ENCODE measurements around the gene TTBK1. TPM values are rescaled to one million over a fixed set of nuclear protein-coding genes. Genes with fewer than 3 reads are reported as not detected.

The TTBK1 gene
- total and polyA plus RNA-seq, 5 donors from 2014 or later: 0.22 TPM; not detected in 4

DNA sequence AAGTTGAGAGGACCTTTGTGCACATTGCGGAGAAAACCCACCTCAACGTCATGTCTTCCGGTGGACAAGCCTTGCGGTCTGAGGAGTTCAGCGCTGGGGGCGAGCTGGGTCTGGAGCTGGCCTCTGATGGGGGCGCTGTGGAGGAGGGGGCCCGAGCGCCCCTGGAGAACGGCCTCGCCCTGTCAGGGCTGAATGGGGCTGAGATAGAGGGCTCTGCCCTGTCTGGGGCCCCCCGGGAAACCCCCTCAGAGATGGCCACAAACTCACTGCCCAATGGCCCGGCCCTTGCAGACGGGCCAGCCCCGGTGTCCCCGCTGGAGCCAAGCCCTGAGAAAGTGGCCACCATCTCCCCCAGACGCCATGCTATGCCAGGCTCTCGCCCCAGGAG is 40.2 kb downstream of the TTBK1 start:
- no peak overlapping the region for H3K27ac Mint-ChIP-seq
- H3K9me3 Mint-ChIP-seq: no peaks in the 10 kb centered on the region
- no peak overlapping the region for H3K27ac ChIP-seq (ENCODE audit: insufficient read depth, low read length, poor library complexity, severe bottlenecking)
- no peak for DNase-seq
- H3K27me3 Mint-ChIP-seq: peaks cover 48% of the 10 kb centered on the region
- H3K4me3 Mint-ChIP-seq: no peak overlapping the region
- no peaks in the 10 kb centered on the region for H3K36me3 ChIP-seq (ENCODE audit: control insufficient read depth, insufficient read depth, low read length)
- no peaks in the 10 kb centered on the region for H3K4me1 ChIP-seq (ENCODE audit: control insufficient read depth, insufficient read depth, low read length, poor library complexity, severe bottlenecking)
- peaks cover 0 to 3% (median under 1%) of the 10 kb centered on the region in 4 donors for H3K4me1 Mint-ChIP-seq
- ATAC-seq (ENCODE audit: low read depth in 2 of 2): no peak
- no peaks in the 10 kb centered on the region for H3K36me3 Mint-ChIP-seq
- H3K27me3 ChIP-seq (ENCODE audit: control insufficient read depth, insufficient read depth, low read length): no peaks in the 10 kb centered on the region
- H3K9me3 ChIP-seq (ENCODE audit: control insufficient read depth in 2 of 2, low read length in 2 of 2): no peaks in the 10 kb centered on the region
- H3K4me3 ChIP-seq (ENCODE audit: low read depth, low read length): no peak overlapping the region

DNA sequence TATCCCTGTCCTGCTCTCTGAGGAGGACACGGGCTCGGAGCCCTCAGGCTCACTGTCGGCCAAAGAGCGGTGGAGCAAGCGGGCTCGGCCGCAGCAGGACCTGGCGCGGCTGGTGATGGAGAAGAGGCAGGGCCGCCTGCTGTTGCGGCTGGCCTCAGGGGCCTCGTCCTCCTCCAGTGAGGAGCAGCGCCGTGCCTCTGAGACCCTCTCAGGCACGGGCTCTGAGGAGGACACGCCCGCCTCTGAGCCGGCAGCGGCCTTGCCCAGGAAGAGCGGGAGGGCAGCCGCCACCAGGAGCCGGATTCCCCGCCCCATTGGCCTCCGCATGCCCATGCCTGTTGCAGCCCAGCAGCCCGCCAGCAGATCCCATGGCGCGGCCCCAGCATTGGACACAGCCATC is 40.6 kb downstream of the TTBK1 start:
- no peaks in the 10 kb centered on the region for H3K4me1 ChIP-seq (ENCODE audit: control insufficient read depth, insufficient read depth, low read length, poor library complexity, severe bottlenecking)
- no peak for ATAC-seq (ENCODE audit: low read depth in 2 of 2)
- peaks cover 0 to 3% (median under 1%) of the 10 kb centered on the region in 4 donors for H3K4me1 Mint-ChIP-seq
- no peaks in the 10 kb centered on the region for H3K9me3 ChIP-seq (ENCODE audit: control insufficient read depth in 2 of 2, low read length in 2 of 2)
- H3K9me3 Mint-ChIP-seq: no peaks in the 10 kb centered on the region
- no peak overlapping the region for H3K4me3 ChIP-seq (ENCODE audit: low read depth, low read length)
- DNase-seq: no peak
- H3K27ac Mint-ChIP-seq: no peak overlapping the region
- no peaks in the 10 kb centered on the region for H3K36me3 ChIP-seq (ENCODE audit: control insufficient read depth, insufficient read depth, low read length)
- H3K27me3 Mint-ChIP-seq: peaks cover 45% of the 10 kb centered on the region
- no peaks in the 10 kb centered on the region for H3K27me3 ChIP-seq (ENCODE audit: control insufficient read depth, insufficient read depth, low read length)
- no peak overlapping the region for H3K4me3 Mint-ChIP-seq
- H3K27ac ChIP-seq (ENCODE audit: insufficient read depth, low read length, poor library complexity, severe bottlenecking): no peak overlapping the region
- H3K36me3 Mint-ChIP-seq: no peaks in the 10 kb centered on the region

DNA sequence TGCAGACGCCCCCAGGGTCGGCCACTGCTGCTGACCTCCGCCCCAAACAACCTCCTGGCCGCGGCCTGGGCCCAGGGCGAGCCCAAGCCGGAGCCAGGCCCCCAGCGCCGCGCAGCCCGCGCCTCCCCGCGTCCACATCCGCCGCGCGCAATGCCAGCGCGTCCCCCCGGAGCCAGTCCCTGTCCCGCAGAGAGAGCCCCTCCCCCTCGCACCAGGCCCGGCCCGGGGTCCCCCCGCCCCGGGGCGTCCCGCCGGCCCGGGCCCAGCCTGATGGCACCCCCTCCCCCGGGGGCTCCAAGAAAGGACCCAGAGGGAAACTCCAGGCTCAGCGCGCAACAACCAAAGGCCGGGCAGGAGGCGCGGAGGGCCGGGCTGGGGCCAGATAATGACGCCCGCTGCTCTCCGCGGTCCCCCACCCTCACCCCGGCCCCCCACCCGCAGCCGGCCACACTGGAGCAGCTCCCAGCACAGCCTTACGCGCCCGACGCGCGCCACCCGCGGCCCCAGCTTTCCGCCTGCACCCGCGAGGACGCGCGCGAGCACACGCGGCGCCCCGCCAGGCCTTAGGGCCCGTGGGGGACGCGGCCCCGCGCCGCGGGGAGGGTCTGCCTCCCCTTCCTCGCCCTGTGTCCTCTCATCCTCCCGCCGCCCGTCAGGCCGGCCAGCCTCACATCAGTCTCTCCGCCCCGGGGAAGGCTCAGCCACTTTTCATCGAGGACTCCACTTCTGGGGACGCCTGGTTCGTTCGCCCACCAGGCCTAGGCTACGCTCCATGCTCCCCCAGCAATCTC is 41.9 kb downstream of the TTBK1 start:
- Histone ChIP-seq H3K27me3 (ENCODE audit: control insufficient read depth, insufficient read depth, low read length) (no peaks in the 10 kb centered on the region), H3K4me3 (ENCODE audit: low read depth, low read length) (no peak overlapping the region), H3K36me3 (ENCODE audit: control insufficient read depth, insufficient read depth, low read length) (no peaks in the 10 kb centered on the region), H3K27ac (ENCODE audit: insufficient read depth, low read length, poor library complexity, severe bottlenecking) (no peak overlapping the region), H3K4me1 (ENCODE audit: control insufficient read depth, insufficient read depth, low read length, poor library complexity, severe bottlenecking) (no peaks in the 10 kb centered on the region), H3K9me3 (ENCODE audit: control insufficient read depth in 2 of 2, low read length in 2 of 2) (no peaks in the 10 kb centered on the region)
- peaks cover 0 to 3% (median under 1%) of the 10 kb centered on the region in 4 donors for H3K4me1 Mint-ChIP-seq
- H3K27me3 Mint-ChIP-seq: peaks cover 38% of the 10 kb centered on the region
- no peaks in the 10 kb centered on the region for H3K36me3 Mint-ChIP-seq
- ATAC-seq (ENCODE audit: low read depth in 2 of 2): no peak
- no peak overlapping the region for H3K27ac Mint-ChIP-seq
- DNase-seq: no peak
- no peak overlapping the region for H3K4me3 Mint-ChIP-seq
- H3K9me3 Mint-ChIP-seq: no peaks in the 10 kb centered on the region

DNA sequence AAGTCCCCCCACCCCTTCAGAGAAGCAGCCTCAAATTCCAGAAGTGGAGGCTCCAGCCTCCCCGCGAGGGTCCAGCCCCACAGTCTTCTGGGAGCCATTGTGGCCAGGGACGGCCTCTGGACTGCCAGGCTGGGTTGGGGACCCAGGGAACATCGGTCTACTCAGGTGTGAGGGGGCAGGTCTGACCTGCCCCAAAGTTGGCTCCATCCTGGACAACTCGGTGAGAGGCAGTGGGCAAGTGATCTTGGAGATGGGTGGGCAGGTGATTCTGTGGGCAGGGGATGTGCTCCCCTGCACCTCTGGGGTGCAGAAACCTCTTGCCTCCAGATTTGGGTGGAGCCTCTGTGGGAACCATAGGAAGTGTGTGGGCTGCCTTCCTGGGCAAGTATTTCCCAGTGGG is 42.6 kb downstream of the TTBK1 start:
- Histone ChIP-seq H3K36me3 (ENCODE audit: control insufficient read depth, insufficient read depth, low read length) (no peaks in the 10 kb centered on the region), H3K9me3 (ENCODE audit: control insufficient read depth in 2 of 2, low read length in 2 of 2) (no peaks in the 10 kb centered on the region), H3K27ac (ENCODE audit: insufficient read depth, low read length, poor library complexity, severe bottlenecking) (no peak overlapping the region), H3K27me3 (ENCODE audit: control insufficient read depth, insufficient read depth, low read length) (no peaks in the 10 kb centered on the region), H3K4me3 (ENCODE audit: low read depth, low read length) (no peak overlapping the region), H3K4me1 (ENCODE audit: control insufficient read depth, insufficient read depth, low read length, poor library complexity, severe bottlenecking) (no peaks in the 10 kb centered on the region)
- Mint-ChIP-seq H3K9me3 (no peaks in the 10 kb centered on the region), H3K36me3 (no peaks in the 10 kb centered on the region), H3K27ac (no peak overlapping the region), H3K4me3 (no peak overlapping the region), H3K27me3 (peaks cover 32% of the 10 kb centered on the region), H3K4me1 (peaks cover 0 to 3% (median under 1%) of the 10 kb centered on the region in 4 donors)
- ATAC-seq (ENCODE audit: low read depth in 2 of 2): no peak
- no peak for DNase-seq

DNA sequence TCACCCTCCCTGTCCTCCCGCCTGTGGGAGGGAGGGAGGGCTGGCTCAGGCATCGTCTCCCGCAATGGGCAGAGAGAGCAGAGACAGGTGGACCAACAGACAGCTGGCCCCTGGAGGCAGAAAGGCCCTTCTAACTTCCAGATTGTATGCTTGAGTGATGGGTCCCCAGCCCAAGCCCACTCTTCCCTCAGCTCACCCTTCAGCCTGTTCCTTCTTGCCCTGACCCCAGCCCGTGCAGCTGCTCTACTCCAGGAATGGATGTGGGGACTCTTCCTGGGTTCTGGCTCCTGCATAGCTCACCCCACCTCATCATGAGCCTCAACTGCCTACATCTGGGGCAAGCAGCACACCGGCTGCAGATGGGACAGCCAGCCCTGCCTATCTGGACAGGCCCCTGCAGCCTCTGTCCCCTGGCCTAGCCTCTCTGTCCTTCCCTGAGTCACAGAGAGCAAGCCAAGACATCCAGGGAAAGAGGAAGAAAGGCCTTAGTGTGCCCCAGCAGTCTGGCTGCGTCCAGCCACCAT is 43.2 kb downstream of the TTBK1 start:
- Mint-ChIP-seq H3K9me3 (no peaks in the 10 kb centered on the region), H3K27ac (no peak overlapping the region), H3K36me3 (no peaks in the 10 kb centered on the region), H3K4me1 (peaks cover 0 to 3% (median under 1%) of the 10 kb centered on the region in 4 donors), H3K27me3 (peaks cover 30% of the 10 kb centered on the region), H3K4me3 (no peak overlapping the region)
- Histone ChIP-seq H3K27ac (ENCODE audit: insufficient read depth, low read length, poor library complexity, severe bottlenecking) (no peak overlapping the region), H3K36me3 (ENCODE audit: control insufficient read depth, insufficient read depth, low read length) (no peaks in the 10 kb centered on the region), H3K4me3 (ENCODE audit: low read depth, low read length) (no peak overlapping the region), H3K4me1 (ENCODE audit: control insufficient read depth, insufficient read depth, low read length, poor library complexity, severe bottlenecking) (no peaks in the 10 kb centered on the region), H3K27me3 (ENCODE audit: control insufficient read depth, insufficient read depth, low read length) (no peaks in the 10 kb centered on the region), H3K9me3 (ENCODE audit: control insufficient read depth in 2 of 2, low read length in 2 of 2) (no peaks in the 10 kb centered on the region)
- DNase-seq (no peak), ATAC-seq (ENCODE audit: low read depth in 2 of 2) (no peak)

DNA sequence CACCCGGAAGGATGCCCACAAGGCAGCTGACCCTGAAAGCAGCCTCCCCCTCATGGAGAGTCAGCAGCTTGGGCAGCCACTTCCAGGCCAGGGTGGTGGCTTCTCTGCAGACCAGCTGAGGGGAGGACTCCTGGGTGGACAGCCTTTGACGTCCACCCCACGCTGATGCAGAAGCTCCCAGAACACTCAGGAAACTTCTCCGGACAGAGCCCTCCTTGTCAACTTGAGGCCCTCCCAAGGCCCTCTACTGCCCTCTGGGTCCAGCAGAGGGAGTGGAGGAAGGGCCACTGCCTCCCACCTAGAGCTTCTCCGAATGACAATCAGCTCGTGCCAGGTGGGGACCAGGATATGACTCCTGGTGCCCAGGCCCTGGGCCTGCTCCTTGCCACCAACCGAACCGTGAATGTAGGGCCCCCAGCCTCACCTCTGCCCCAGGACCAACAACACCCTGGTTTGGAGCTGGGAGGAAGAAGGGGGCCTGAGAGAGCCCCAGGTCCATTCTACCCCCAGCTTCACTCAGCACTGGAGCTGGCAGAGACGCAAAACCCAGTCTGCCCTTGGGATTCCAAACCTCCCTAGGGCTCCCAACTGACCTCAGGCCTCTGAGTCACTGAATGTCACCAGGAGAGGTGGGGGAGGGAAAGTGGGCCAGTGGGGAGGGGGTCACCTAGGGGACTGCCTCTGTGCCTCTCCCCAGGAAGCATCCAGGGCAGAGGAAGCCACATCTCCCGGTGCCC is 43.9 kb downstream of the TTBK1 start:
- no peaks in the 10 kb centered on the region for H3K36me3 ChIP-seq (ENCODE audit: control insufficient read depth, insufficient read depth, low read length)
- Mint-ChIP-seq H3K27ac (no peak overlapping the region), H3K36me3 (no peaks in the 10 kb centered on the region), H3K27me3 (peaks cover 25% of the 10 kb centered on the region), H3K9me3 (no peaks in the 10 kb centered on the region), H3K4me3 (no peak overlapping the region), H3K4me1 (peaks cover 0 to 3% (median under 1%) of the 10 kb centered on the region in 4 donors)
- H3K4me1 ChIP-seq (ENCODE audit: control insufficient read depth, insufficient read depth, low read length, poor library complexity, severe bottlenecking): no peaks in the 10 kb centered on the region
- ATAC-seq (ENCODE audit: low read depth in 2 of 2) (no peak), DNase-seq (no peak)
- H3K9me3 ChIP-seq (ENCODE audit: control insufficient read depth in 2 of 2, low read length in 2 of 2): no peaks in the 10 kb centered on the region
- H3K27ac ChIP-seq (ENCODE audit: insufficient read depth, low read length, poor library complexity, severe bottlenecking): no peak overlapping the region
- no peaks in the 10 kb centered on the region for H3K27me3 ChIP-seq (ENCODE audit: control insufficient read depth, insufficient read depth, low read length)
- H3K4me3 ChIP-seq (ENCODE audit: low read depth, low read length): no peak overlapping the region

DNA sequence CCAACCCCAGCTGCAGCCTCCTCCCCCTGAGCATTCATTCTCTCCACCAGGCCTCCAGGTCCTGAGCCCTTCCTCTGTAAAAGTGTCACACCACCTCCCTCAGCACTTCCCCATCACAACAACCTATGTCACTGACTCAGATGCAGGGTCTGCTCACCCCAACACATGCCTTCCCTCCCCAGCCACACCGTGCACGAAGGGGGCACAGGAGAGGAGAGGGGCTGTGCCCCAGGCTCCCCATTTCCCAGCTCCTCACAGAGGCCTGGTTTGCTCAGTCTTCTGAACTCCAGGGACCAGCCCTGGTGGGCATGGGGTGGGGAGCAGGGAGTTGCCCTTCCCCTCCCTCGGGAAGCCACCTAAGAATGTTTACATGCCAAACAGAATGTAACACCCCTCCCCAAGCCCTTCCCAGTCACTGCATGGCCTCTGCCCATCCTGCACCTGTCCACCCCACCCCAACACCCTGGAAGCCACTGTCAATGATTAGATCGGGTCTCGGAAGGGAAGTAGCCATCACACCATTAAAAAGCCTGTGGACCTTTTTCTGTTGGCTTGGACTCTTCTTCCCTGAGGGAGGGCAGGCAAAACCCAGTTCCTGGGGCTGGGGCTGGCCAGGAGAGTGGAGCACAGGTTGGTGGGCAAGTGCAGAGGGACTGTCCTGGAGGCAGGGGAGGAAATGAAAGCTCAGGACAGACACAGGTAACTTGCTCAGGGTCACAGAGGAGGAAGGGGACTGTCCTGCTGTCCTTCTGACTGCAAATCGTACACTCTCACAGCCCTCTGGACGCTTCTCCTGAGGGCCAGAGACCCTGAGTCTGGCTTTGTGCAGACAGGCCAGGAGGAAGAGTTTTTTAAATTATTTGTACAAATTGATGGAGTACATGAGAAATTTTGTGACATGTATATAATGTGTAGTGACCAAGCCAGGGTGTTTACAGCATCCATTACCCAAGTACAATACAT is 44.7 kb downstream of the TTBK1 start:
- DNase-seq (no peak), ATAC-seq (ENCODE audit: low read depth in 2 of 2) (no peak)
- Mint-ChIP-seq H3K4me3 (no peak overlapping the region), H3K9me3 (no peaks in the 10 kb centered on the region), H3K36me3 (no peaks in the 10 kb centered on the region), H3K27ac (no peak overlapping the region), H3K4me1 (peaks cover 0 to 3% (median 0%) of the 10 kb centered on the region in 4 donors), H3K27me3 (peaks cover 21% of the 10 kb centered on the region)
- Histone ChIP-seq H3K27me3 (ENCODE audit: control insufficient read depth, insufficient read depth, low read length) (no peaks in the 10 kb centered on the region), H3K4me3 (ENCODE audit: low read depth, low read length) (no peak overlapping the region), H3K36me3 (ENCODE audit: control insufficient read depth, insufficient read depth, low read length) (no peaks in the 10 kb centered on the region), H3K4me1 (ENCODE audit: control insufficient read depth, insufficient read depth, low read length, poor library complexity, severe bottlenecking) (no peaks in the 10 kb centered on the region), H3K27ac (ENCODE audit: insufficient read depth, low read length, poor library complexity, severe bottlenecking) (no peak overlapping the region), H3K9me3 (ENCODE audit: control insufficient read depth in 2 of 2, low read length in 2 of 2) (no peaks in the 10 kb centered on the region)
